ENCODE measurements around the gene FBXO34.
A peak's percentile ranks its signal among the peaks of the same experiment; 100 is the strongest.
"Not testable (repeated sequence)": the region's sequence is repeated elsewhere in the genome, so short reads cannot be mapped to it uniquely, and the experiment has no call there.

Gene FBXO34

DNA sequence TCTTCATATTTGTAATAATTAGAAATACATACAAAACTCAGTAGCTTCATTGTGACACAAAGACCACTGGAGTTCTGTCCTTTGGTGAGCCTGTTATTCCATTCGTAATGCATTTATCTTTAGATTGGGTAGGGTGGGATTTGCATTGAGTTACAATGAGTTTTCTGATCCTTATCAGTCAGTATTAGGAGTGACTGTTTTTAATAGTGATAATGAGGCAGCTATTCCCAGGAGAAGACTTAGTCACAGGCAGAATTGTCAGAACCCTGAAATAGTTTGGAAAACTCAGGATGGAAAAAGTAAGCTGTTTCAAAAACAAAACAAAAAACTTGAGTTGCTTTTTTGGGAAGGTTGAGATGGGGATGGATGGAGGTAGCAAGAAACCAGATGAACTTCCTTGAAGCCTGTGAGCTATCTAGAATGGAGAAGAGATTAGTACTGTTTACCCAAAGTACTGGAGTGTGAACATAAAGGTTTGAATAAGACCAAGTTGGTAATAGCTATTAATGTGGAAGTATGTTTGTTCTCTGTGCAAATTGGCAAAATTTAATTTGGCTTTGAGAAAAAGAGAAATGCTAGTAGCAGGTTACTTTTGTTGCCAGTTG is 38.6 kb downstream of the FBXO34 start:
- no peak for DNase-seq (ENCODE audit: low spot score)

DNA sequence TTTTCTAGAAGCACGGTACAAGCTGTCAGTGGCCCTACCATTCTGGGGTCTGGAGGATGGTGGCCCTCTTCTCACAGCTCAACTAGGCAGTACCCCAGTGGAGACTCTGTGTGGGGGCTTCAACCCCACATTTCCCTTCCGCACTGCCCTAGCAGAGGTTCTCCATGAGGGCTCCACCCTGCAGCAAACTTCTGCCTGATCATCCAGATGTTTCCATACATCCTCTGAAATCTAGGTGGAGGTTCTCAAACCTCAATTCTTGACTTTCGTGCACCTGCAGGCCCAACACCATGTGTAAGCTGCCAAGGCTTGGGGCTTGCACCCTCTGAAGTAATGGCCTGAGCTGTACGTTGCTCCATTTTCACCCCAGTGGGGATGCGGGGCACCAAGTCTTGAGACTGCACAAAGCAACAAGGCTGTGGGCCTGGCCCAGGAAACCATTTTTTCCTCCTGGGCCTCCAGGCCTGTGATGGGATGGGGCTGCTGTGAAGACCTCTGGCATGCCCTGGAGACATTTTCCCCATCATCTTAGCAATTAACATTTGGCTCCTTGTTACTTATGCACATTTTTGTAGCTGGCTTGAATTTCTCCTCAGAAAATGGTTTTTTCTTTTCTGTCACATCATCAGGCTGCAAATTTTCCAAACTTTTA is 41.3 kb downstream of the FBXO34 start:
- not testable (repeated sequence) for DNase-seq (ENCODE audit: low spot score)

DNA sequence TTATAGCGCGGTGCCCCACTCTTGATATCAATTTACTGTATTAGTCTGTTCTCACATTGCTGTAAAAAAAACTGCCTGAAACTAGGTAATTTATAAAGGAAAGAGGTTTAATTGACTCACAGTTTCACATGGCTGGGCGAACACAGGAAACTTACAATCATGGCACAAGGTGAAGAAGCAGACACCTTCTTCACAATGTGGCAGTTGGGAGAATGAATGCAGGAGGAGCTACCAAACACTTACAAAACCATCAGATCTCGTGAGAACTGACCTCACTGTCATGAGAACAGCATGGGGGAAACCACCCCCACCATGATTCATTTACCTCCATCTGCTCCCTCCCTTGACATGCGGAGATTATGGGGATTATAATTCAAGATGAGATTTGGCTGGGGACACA is 42.3 kb downstream of the FBXO34 start:
- no peak for DNase-seq (ENCODE audit: low spot score)

DNA sequence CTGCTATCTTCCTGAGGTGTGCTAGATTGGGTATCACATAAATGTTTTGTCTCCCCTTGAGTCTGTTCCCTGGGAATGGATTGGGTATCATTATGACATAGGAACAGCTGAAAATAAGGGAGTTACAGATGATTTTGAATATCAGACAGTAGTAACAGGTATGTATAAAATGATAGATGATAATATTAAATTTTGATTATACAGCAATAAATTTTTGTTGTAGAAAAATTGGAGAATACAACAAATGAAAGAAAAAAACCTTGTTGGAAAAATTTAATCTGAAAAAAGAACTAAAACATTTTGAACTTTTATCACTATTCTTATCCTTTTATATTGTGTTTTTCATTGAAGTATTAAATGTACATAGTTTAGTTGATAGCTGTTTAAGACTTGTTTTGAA is 43.2 kb downstream of the FBXO34 start:
- DNase-seq (ENCODE audit: low spot score) = no peak

DNA sequence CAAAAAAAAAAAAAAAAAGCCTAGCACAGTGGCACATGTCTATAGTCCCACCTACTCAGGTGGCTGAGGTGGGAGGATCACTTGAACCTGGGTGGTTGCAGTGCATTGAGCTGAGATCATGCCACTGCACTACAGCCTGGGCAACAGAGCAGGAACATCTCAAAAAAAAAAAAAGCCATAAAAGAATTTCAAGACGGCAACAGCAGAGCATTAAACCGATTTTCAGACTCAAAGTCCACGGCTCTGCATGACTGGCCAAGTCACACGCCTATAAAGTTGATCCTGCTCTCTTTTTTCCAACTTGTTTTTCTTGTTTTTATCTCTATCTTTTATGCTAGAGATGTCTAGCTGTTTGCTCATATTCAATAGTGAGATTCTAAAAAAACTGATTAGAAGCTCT is 45.3 kb downstream of the FBXO34 start:
- no peak for DNase-seq (ENCODE audit: low spot score)

DNA sequence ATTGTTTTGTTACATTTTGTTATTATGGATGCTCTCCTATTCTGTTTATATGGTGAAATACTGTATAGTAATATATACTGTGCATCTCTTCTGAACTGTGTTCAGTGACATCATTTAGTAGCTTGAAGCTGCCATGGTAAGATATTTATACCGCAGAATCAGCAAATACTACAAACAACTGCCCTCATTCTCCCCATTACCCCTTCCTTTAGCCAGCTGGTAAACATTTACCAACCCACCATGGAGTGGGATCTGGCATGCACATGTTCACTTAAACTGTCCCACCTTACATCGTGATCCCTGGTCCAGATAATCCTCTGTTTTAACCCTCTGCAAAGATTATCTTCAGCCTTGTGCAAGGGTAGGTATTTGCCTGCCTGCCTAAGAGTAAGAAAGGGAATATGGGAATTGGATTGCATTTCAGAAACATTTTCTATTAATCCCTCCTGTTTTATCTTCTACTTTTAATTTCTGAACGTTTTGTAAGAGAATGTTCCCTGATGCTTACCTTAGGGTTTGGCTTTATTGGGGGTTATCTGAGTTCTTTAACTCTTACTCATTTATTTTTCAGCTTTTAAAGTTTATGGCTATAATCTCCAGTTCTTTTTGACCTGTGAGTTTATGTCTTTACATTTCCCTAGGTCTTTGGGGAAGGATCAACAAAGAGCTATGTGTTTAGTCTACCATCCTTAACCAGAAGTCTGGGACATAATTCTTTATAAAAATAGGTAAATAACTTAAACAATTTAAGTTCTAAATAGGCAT is 46.5 kb downstream of the FBXO34 start:
- no peak for DNase-seq (ENCODE audit: low spot score)

DNA sequence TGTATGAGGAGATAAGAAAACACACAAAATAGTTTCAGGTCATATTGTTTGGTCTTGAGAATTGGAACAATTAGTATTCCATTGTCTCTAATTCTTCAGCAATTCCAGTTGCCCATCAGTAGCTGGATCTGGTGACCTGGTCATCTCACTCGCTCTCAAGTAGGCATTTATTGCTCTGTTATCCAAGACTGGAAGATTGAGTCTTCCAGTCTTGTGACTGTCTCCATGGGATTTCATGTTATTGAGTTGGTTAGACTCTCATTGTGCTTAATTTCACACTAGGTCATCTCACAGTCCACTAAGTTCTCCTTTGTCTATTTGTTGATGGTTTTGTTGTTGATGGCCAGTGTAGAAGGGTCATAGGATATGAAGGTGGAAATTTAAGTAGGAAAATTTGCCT is 47.5 kb downstream of the FBXO34 start:
- no peak for DNase-seq (ENCODE audit: low spot score)

DNA sequence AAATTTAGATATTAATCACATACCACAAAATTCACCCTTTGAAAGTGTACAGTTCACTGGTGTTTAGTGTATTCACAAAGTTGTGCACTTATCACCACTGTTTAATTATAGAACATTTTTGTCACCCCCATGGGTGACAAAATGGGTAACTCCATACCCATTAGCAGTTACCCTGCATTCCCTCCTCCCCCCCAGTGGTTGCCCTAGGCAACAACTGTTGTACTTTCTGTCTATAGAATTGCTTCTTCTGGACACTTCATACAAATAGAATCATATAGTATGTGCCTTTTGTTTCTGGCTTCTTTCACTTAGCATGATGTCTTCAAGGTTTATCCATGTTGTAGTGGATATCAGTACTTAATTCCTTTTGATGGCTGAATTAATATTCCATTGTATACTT is 52.7 kb downstream of the FBXO34 start:
- DNase-seq (ENCODE audit: low spot score) = no peak

DNA sequence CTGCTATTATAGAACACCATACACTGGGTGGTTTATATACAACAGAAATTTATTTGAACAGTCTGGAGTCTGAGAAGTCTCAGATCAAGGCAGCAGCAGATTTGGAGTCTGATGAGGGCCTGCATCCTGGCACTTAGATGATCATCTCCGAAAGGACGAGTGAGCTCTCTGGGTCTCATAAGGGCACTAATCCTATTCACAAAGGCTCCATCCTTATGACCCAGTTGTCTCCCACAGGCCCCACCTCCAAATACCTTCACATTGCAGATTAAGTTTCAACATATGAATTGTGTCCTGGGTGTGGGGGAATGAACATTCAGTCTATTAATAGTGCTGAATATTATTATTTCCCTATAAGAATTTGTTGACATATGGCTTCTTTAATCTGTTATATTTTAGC is 53.6 kb downstream of the FBXO34 start:
- no peak for DNase-seq (ENCODE audit: low spot score)

DNA sequence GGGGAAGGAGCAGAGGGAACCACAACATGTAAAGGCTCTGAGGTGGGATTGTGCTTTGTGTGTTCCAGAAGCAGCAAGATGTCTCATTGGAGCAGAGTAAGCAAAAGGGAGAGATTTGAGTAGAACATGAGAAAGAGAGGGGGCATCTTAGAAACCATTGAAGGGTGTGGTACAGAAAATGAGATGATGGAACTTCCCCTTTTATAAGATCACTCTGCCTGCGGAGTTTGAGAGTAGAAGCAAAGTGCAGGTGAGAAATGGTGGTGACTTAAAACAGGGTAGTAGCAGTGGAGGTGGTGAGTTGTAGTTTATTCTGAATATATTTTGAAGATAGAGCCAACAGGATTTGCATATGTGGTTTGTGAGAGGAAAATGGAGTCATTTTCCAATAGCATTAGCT is 56.0 kb downstream of the FBXO34 start:
- no peak for DNase-seq (ENCODE audit: low spot score)

DNA sequence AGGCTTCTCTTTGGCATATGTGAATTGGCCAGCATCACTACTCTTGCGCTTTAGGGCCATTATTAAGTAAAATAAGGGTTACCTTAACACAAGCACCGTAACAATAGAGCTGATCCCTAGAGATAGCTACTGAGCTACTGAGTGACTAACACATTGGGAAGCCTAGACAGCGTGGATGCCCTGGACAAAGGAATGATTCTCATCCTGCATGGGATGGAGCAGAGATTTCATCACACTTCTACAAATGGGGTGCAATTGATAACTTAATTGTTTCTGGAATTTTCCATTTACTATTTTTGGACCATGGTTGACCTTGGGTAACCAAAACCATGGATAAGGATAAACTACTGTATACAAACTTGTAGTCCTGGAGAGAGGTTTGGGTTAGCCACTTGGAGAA is 57.1 kb downstream of the FBXO34 start:
- DNase-seq (ENCODE audit: low spot score) = no peak

DNA sequence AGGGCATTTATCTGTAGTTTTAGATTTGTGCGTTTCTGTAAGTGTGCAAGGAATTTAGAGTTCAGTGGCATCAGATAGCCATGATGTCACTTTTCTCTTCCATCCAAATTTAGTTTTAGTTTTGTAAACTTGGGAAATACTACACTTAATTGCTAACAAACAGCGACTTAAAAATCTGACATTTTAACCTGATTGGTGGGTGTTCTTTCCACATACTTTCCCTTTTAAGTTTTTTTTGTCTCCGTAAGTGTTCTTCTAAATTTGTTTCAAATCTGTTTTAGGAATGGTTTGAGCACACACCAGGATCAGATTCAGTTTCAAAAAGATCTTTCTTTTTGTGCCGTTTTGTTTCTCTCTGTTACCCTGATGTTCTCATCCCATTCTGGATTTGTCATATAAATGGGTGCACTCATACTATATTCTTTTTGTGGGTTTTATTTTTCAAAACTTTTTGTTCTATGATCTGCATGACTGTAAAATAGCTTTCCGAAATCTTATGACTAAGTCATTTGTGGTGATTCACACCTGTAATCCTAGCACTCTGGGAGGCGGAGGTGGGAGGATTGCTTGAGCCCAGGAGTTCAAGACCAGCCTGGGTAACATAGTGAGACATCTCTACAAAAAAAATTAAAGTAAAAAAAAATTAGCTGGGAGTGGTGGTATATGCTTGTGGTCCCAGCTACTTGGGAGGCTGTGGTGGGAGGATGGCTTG is 58.9 kb downstream of the FBXO34 start:
- DNase-seq (ENCODE audit: low spot score) = no peak

DNA sequence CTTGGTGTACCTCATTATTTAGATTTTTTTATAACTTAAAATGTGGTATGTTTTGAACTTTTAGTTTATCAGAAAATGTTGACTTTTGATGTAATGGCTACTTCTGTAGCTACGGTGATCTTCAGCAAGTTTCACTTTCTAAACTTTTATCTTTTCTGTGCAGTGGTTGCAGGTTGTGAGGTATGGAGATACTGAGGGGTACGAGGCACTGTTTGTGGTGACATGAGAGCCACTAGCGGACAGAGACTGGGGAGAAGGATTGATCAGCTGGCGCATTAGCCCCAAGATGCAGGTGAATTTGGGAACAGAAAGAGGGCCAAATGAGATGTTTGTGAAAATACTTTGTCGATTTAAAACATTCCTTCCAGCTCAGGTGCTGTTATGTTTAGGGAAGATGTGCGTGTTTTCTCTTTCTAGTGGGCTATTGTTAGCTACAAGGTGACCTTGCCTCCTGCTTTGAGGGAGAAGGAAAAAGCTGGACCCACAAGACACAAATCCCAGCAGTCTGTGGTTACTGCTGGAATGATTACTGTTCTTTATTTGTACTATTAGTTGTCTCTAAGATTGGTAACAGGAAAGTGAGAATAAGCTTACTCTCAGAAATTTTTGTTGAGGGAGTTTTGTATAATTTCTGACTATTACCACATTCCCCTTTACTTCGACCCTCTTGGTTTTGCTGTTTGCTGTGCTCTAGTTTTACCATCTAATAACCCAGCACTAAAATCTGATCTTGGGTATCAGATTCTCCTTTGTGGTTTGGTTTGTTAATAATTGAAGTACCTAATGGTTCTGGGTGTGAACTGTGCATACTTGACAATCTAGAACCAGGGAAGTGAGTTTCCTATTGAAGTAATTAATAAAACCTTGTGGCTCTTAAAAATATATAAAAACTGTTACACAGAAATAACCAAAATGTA is 61.7 kb downstream of the FBXO34 start:
- DNase-seq (ENCODE audit: low spot score) = no peak

DNA sequence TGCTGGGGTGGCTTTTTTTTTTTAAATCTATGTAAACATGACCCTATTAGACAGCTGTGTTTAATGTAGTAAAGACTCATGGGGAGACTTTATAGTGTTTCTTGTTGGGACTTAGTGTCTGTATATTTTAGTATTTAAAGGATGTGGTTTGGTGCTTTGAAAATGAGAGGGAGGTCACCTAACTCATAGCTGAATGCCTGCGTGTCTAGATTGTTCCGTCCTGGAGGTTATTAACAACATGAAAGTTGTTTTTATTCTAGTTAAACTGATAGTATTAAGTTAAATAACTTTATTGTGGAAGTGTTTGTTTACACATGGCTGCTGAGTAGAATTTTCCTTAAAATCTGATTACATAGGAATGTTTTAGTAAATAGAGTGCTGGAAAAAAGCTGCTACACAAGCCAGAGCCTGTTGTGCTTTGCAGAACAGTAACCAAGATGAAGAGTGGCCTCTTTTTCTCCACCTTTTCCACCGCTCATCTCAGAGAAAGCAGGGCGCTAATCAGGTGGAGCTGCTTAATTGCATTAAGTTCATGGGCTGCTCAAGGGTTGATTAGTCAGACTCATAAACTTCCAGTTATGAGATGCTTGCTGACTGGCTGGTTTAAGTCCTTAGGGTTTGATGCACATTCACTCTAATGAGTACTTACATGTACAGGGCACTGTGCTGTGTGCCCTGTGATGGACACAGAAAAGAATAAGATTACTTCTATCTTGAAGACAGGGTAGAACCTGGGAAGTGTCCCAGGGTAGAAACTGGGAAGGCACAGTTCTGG is 62.7 kb downstream of the FBXO34 start:
- no peak for DNase-seq (ENCODE audit: low spot score)

DNA sequence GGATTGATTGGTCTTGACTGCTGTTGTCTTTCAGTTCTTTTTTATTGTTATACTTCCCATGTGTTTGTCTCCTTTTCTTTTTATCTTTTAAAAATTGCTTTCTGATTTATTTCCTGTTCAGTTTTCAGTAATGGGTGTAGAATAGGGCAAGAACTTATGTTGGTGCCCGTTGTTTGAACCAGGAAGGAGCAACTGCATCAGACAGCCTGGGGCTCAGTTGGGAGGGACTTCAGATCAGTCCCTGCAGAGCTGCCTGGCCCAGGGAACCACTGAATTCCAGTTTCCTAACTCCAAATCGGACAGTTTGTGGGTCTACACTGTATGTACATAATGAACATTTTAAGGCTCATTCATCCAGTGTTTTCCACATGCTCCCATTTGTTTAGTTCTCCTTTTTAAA is 64.9 kb downstream of the FBXO34 start:
- no peak for DNase-seq (ENCODE audit: low spot score)

DNA sequence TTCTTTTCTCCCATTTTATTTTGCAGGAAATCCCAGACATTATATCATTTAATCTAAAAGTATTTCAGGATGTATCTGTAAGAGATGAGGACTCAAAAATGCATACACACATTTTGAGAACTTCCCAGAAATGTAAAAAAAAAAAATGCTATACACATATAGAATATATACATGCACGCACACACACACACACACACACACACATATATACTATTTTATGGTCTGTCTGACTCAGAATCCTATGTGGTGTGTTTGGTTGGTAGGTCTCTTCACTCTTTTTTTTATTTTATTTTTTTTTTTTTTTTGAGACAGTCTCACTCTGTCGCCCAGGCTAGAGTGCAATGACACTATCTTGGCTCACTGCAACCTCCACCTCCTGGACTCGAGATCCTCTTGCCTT is 65.5 kb downstream of the FBXO34 start:
- DNase-seq (ENCODE audit: low spot score) = no peak

DNA sequence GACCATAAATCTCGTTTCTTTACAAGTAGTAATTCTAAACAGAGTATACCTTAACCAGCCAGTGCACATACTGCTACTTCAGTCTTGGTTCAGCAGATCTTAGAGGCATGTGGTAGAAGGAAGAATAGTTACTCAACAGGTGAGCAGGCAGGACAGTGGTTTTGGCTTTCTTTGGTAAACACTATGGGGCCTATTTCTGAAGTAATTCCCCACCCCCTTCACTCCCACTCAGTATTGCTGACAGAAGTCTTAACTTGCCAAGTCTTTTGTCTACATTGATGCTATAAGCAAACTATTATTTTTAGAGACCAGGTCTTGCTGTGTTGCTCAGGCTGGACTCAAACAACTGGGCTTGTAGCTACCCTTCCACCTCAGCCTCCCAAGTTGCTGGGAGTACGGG is 68.5 kb downstream of the FBXO34 start:
- DNase-seq (ENCODE audit: low spot score) = no peak

DNA sequence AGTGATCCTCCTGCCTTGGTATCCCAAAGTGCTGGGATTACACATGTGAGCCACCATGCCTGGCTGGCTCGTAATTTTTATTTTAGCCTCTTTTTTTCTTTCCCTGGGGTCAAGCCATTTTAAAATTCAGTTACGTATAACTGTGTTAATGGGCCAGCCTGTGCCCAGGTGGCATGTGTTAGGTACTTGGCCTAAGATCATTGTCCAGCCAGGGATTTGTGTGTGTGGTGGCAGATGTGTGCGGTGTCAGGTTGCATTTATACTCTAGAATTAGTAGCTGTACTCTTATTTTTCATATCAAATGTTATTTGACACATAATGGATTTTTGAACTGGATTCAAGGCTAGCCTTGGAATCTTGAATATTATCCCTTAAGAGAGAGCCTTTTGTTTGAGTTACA is 69.3 kb downstream of the FBXO34 start:
- no peak for DNase-seq (ENCODE audit: low spot score)

DNA sequence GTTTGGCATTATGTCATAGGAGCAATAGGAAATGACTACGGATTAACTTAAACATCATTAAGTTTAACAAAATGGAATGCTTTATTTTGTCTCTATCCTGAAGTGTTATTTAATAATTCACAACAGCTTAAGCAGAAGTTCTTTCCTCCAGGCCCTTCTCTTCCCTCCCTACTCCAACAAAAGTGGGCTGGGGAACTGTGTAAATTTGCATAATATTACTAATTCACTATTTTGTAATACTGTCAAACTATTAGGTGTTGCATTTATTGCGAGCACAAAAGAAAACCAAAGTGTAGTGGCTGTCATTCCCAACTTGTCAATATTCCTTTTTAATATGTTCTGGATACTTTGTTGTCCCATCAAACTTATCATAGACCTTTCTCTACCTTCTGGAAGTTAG is 70.6 kb downstream of the FBXO34 start:
- no peak for DNase-seq (ENCODE audit: low spot score)

DNA sequence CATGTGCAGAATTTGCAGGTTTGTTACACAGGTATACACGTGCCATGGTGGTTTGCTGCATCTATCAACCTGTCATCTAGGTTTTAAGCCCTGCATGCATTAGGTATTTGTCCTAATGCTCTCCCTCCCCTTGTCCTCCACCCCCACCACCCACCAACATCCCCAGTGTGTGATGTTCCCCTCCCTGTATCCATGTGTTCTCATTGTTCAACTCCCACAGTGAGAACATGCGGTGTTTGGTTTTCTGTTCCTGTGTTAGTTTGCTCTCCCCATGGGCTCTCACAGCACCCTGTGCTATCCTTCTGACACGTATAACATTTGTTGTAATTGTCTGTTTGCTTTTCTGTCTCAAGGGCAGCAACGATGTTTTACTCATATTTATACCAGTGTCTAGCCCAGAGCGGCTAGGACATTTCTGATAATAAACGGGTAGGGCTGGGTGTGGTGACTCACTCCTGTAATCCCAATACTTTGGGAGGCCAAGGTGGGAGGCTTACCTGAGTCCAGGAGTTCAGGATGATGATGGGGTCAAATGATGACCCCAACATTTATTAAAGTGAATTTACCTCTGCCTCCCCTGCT is 73.5 kb downstream of the FBXO34 start:
- DNase-seq (ENCODE audit: low spot score) = not testable (repeated sequence)

DNA sequence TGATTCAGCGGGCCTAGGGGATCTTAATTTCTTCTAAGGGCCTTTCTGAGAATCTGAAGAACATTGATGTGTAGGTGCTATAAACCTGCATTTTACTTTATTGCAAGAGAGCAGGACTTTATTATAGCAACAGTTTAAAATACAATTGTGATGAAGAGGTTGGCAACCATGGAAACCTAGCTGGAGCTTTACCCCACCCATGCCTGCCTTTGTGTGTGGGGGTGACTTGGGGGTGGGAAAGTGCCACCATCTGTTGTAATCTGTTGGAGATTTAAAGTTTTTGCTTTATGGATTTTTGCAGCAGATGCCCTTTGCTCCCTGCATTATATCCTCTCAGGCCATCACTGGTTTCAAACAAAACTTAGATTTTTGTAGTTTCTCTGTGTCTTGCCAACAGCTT is 75.8 kb downstream of the FBXO34 start:
- DNase-seq (ENCODE audit: low spot score) = peak; percentile 70
